Measurements from ENCODE around the gene ABHD15.

GRCh38 chr17:29569245-29569950, 2.6 kb upstream of the ABHD15 start:
- TF ChIP-seq CTCF (IDR thresholded peaks at IDR 0.05) = no peak
- TF ChIP-seq POLR2AphosphoS5 (IDR thresholded peaks at IDR 0.05) = no peak
- TF ChIP-seq POLR2A (IDR thresholded peaks at IDR 0.05) = no peak
